Neuronal stem cell (in vitro differentiated cells): Measurements from ENCODE around the gene PSMG4.

Experiments
- DNase-seq: peaks from one replicate; pipeline ENCODE4 v3.0.0-alpha.2; 2013; ENCODE audit warnings: low spot score
- H2AFZ ChIP-seq: one replicate; pipeline ENCODE4 v1.6.1; 2013; ENCODE audit warnings: mild to moderate bottlenecking, low read length, inconsistent platforms
- H2AK5ac ChIP-seq: 2 replicates; pipeline ENCODE4 v1.6.1; 2013; ENCODE audit warnings: low read depth, mild to moderate bottlenecking, inconsistent platforms, low read length, moderate library complexity, mixed read lengths
- H2BK120ac ChIP-seq: 2 replicates; pipeline ENCODE4 v1.6.1; 2013; ENCODE audit warnings: low read depth, mild to moderate bottlenecking, inconsistent platforms, low read length, moderate library complexity, mixed read lengths
- H2BK12ac ChIP-seq: one replicate; pipeline ENCODE4 v1.6.1; 2013; ENCODE audit warnings: low read length, inconsistent platforms
- H2BK15ac ChIP-seq: 2 replicates; pipeline ENCODE4 v1.6.1; 2013; ENCODE audit warnings: mild to moderate bottlenecking, low read length, inconsistent platforms, mixed read lengths
- H2BK5ac ChIP-seq: one replicate; pipeline ENCODE4 v1.6.1; 2013; ENCODE audit warnings: inconsistent platforms, mild to moderate bottlenecking, low read length, moderate library complexity
- H3K14ac ChIP-seq: one replicate; pipeline ENCODE4 v1.6.1; 2013; ENCODE audit warnings: low read length, inconsistent platforms
- H3K18ac ChIP-seq: 2 replicates; pipeline ENCODE4 v1.6.1; 2013; ENCODE audit warnings: low read length, inconsistent platforms
- H3K23ac ChIP-seq: 2 replicates; pipeline ENCODE4 v1.6.1; 2013; ENCODE audit warnings: low read depth, mild to moderate bottlenecking, mixed read lengths, low read length, inconsistent platforms; ENCODE audit not compliant: poor library complexity
- H3K27ac ChIP-seq: replicated peaks from 3 replicates; pipeline ENCODE4 v1.5.1; 2013; ENCODE audit warnings: low read length, inconsistent platforms
- H3K27me3 ChIP-seq, 3 experiments: 2 replicates each; pipeline ENCODE4 v1.6.1; 2013; ENCODE audit warnings: low read length in 3 of 3, mild to moderate bottlenecking in 2 of 3, inconsistent platforms in 1 of 3, low read depth in 1 of 3, mixed read lengths in 1 of 3, moderate library complexity in 1 of 3; ENCODE audit not compliant: control insufficient read depth in 3 of 3, insufficient read depth in 3 of 3
- H3K36me3 ChIP-seq, 2 donors: replicated peaks in 1 of 2; 2 replicates each; pipeline ENCODE4 v1.6.1; 2013; ENCODE audit warnings: low read length in 2 of 2; ENCODE audit not compliant: control insufficient read depth in 2 of 2, insufficient read depth in 2 of 2
- H3K4ac ChIP-seq: 2 replicates; pipeline ENCODE4 v1.6.1; 2013; ENCODE audit warnings: inconsistent platforms, mild to moderate bottlenecking, low read length, moderate library complexity
- H3K4me1 ChIP-seq, 2 donors: 1 replicate in 1 of 2; 2 replicates in 1 of 2; pipeline ENCODE4 v1.6.1; 2013; ENCODE audit warnings: low read length in 2 of 2, low read depth in 1 of 2; ENCODE audit not compliant: control insufficient read depth in 2 of 2, insufficient read depth in 1 of 2
- H3K4me2 ChIP-seq: one replicate; pipeline ENCODE4 v1.6.1; 2013; ENCODE audit warnings: mild to moderate bottlenecking, low read length, inconsistent platforms; ENCODE audit not compliant: insufficient read depth, poor library complexity, severe bottlenecking
- H3K4me3 ChIP-seq, 2 donors: 2 replicates each; pipeline ENCODE4 v1.5.1; 2013; ENCODE audit warnings: low read length in 2 of 2, mild to moderate bottlenecking in 2 of 2, inconsistent platforms in 1 of 2, moderate library complexity in 1 of 2
- H3K79me1 ChIP-seq: one replicate; pipeline ENCODE4 v1.6.1; 2013; ENCODE audit warnings: low read depth, mild to moderate bottlenecking, inconsistent platforms, low read length, moderate library complexity
- H3K9ac ChIP-seq: one replicate; pipeline ENCODE4 v1.6.1; 2013; ENCODE audit warnings: mild to moderate bottlenecking, low read depth, low read length, inconsistent platforms; ENCODE audit not compliant: poor library complexity
- H3K9me3 ChIP-seq, 2 donors: replicated peaks in 1 of 2; 2 replicates each; pipeline versions ENCODE3 to v1.6.1; 2013; ENCODE audit warnings: low read length in 2 of 2, mild to moderate bottlenecking in 2 of 2, inconsistent platforms in 1 of 2, low read depth in 1 of 2, mixed read lengths in 1 of 2, moderate library complexity in 1 of 2; ENCODE audit not compliant: control insufficient read depth in 2 of 2, insufficient read depth in 1 of 2
- H4K8ac ChIP-seq: one replicate; pipeline ENCODE4 v1.6.1; 2013; ENCODE audit warnings: low read depth, mild to moderate bottlenecking, inconsistent platforms, low read length, moderate library complexity
- H4K91ac ChIP-seq: one replicate; pipeline ENCODE4 v1.6.1; 2013; ENCODE audit warnings: low read length, low read depth, mild to moderate bottlenecking, inconsistent platforms; ENCODE audit not compliant: poor library complexity
- WGBS, 2 donors: extraction: QIAGEN DNeasy Blood & Tissue Kit; methylation state at CpG; one replicate each; pipeline ENCODE4 v1.1.7; 2013; ENCODE audit warnings: missing lambda C conversion rate in 2 of 2, mixed read lengths in 1 of 2; ENCODE audit not compliant: insufficient read length in 2 of 2, insufficient replicate concordance in 1 of 2; ENCODE audit errors: extremely low coverage in 2 of 2; 5-methylcytosine and 5-hydroxymethylcytosine counted together

The PSMG4 gene

GRCh38 chr6:3211681-3212080 is 47.1 kb upstream of the PSMG4 start:
- peaks cover 12 to 14% of the 10 kb centered on the region in 2 donors for H3K4me1 ChIP-seq
- H4K8ac ChIP-seq: no peak overlapping the region
- H2BK12ac ChIP-seq: no peak overlapping the region
- H3K27me3 ChIP-seq: no peaks in the 10 kb centered on the region
- H3K18ac ChIP-seq: no peak overlapping the region
- H3K4me2 ChIP-seq: no peak overlapping the region
- no peak overlapping the region for H3K14ac ChIP-seq
- DNase-seq: no peak
- no peak overlapping the region for H3K9ac ChIP-seq
- no peak overlapping the region for H3K23ac ChIP-seq
- H3K79me1 ChIP-seq: no peaks in the 10 kb centered on the region
- H2BK15ac ChIP-seq: no peak overlapping the region
- H4K91ac ChIP-seq: no peak overlapping the region
- H2AFZ ChIP-seq: no peak overlapping the region
- no peak overlapping the region for H2AK5ac ChIP-seq
- no peak overlapping the region for H3K27ac ChIP-seq
- no peak overlapping the region for H2BK5ac ChIP-seq
- no peak overlapping the region for H2BK120ac ChIP-seq
- WGBS, 2 donors: no CpG with 5 or more reads among the region's 5 CpGs
- H3K4me3 ChIP-seq: no peak overlapping the region
- no peak overlapping the region for H3K4ac ChIP-seq
- no peaks in the 10 kb centered on the region for H3K9me3 ChIP-seq
- H3K36me3 ChIP-seq: no peaks in the 10 kb centered on the region

- H3K79me1 ChIP-seq: no peaks in the 10 kb centered on the region
- H3K4ac ChIP-seq: no peak overlapping the region
- H3K4me2 ChIP-seq: no peak overlapping the region
- H2AFZ ChIP-seq: no peak overlapping the region
- H3K36me3 ChIP-seq: no peaks in the 10 kb centered on the region
- H2BK15ac ChIP-seq: no peak overlapping the region
- H3K4me1 ChIP-seq: peaks cover 12 to 14% of the 10 kb centered on the region in 2 donors
- H4K91ac ChIP-seq: no peak overlapping the region
- H3K9ac ChIP-seq: no peak overlapping the region
- no peak overlapping the region for H2BK12ac ChIP-seq
- no peak overlapping the region for H2BK5ac ChIP-seq
- no peak overlapping the region for H2BK120ac ChIP-seq
- no peak overlapping the region for H4K8ac ChIP-seq
- no peak overlapping the region for H3K14ac ChIP-seq
- H3K27me3 ChIP-seq: no peaks in the 10 kb centered on the region
- no peak overlapping the region for H3K27ac ChIP-seq
- no peak overlapping the region for H3K23ac ChIP-seq
- WGBS, 2 donors: no CpG with 5 or more reads among the region's 6 CpGs
- no peak overlapping the region for H2AK5ac ChIP-seq
- H3K18ac ChIP-seq: no peak overlapping the region
- no peak overlapping the region for H3K4me3 ChIP-seq
- no peak for DNase-seq
- no peaks in the 10 kb centered on the region for H3K9me3 ChIP-seq
Measured at GRCh38 chr6:3212261-3212660, 46.5 kb upstream of the PSMG4 start.

- Histone ChIP-seq H2AK5ac (no peak overlapping the region), H4K91ac (no peak overlapping the region), H3K4me1 (peaks cover 10 to 11% of the 10 kb centered on the region in 2 donors), H2BK12ac (no peak overlapping the region), H2BK120ac (no peak overlapping the region), H3K79me1 (no peaks in the 10 kb centered on the region), H2BK5ac (no peak overlapping the region), H4K8ac (no peak overlapping the region), H3K9ac (no peak overlapping the region), H3K4me3 (no peak overlapping the region), H3K23ac (no peak overlapping the region), H2BK15ac (no peak overlapping the region), H3K36me3 (no peaks in the 10 kb centered on the region), H3K4ac (no peak overlapping the region), H3K27ac (no peak overlapping the region), H3K14ac (no peak overlapping the region), H3K27me3 (no peaks in the 10 kb centered on the region), H3K4me2 (no peak overlapping the region), H3K9me3 (no peaks in the 10 kb centered on the region), H2AFZ (no peak overlapping the region), H3K18ac (no peak overlapping the region)
- DNase-seq: no peak
- no CpG with 5 or more reads among the region's 2 CpGs for WGBS, 2 donors
Measured at GRCh38 chr6:3213334-3213695, 45.4 kb upstream of the PSMG4 start.

- H3K14ac ChIP-seq: no peak overlapping the region
- no peaks in the 10 kb centered on the region for H3K27me3 ChIP-seq
- no peak overlapping the region for H3K4me2 ChIP-seq
- no peak overlapping the region for H2AFZ ChIP-seq
- no peak overlapping the region for H3K27ac ChIP-seq
- no peak overlapping the region for H3K4me3 ChIP-seq
- H3K23ac ChIP-seq: no peak overlapping the region
- no peak overlapping the region for H2BK120ac ChIP-seq
- H3K9ac ChIP-seq: no peak overlapping the region
- H3K4ac ChIP-seq: no peak overlapping the region
- H3K79me1 ChIP-seq: no peaks in the 10 kb centered on the region
- H2BK15ac ChIP-seq: no peak overlapping the region
- H3K9me3 ChIP-seq: no peaks in the 10 kb centered on the region
- peaks cover 0 to 2% of the 10 kb centered on the region in 2 donors for H3K4me1 ChIP-seq
- H2BK5ac ChIP-seq: no peak overlapping the region
- H3K36me3 ChIP-seq: no peaks in the 10 kb centered on the region
- no peak overlapping the region for H4K91ac ChIP-seq
- DNase-seq: no peak
- no peak overlapping the region for H2AK5ac ChIP-seq
- WGBS, 2 donors: no CpG with 5 or more reads among the region's 3 CpGs
- no peak overlapping the region for H4K8ac ChIP-seq
- no peak overlapping the region for H3K18ac ChIP-seq
- no peak overlapping the region for H2BK12ac ChIP-seq
Measured at GRCh38 chr6:3214898-3215297, 43.8 kb upstream of the PSMG4 start.
